NCI-H128 (cell line): ENCODE measurements around the gene KIF15.
A peak's percentile ranks its signal among the peaks of the same experiment; 100 is the strongest.
"Not testable (repeated sequence)": the region's sequence is repeated elsewhere in the genome, so short reads cannot be mapped to it uniquely, and the experiment has no call there.

Experiments
- DNase-seq: peaks from one replicate; lab custom pipeline; 2025; ENCODE audit not compliant: unreplicated experiment; lab: John Stamatoyannopoulos, UW

KIF15 gene

GRCh38 chr3:44761424-44762169 is at the start of gene KIF15, which contains the start of gene KIAA1143:
Gene KIF15 (plus strand): TSS chr3:44761794. CDS start chr3:44761866, 72 bp downstream.
Gene KIAA1143 (minus strand): TSS chr3:44761619. CDS start chr3:44761602, 17 bp downstream.
- DNase-seq = peak; percentile 85

GRCh38 chr3:44712455-44713075 is 49.0 kb upstream of the KIF15 start, which contains the start of gene ZNF502:
Gene ZNF502 (plus strand): TSS chr3:44712660. CDS start chr3:44720262, 7,602 bp downstream.
- DNase-seq = no peak

GRCh38 chr3:44721231-44722102 is 40.1 kb upstream of the KIF15 start:
- no peak for DNase-seq

GRCh38 chr3:44722103-44722401 is 39.5 kb upstream of the KIF15 start:
- DNase-seq = no peak

GRCh38 chr3:44729384-44729910 is 32.1 kb upstream of the KIF15 start, which contains the start of gene ZNF501:
Gene ZNF501 (plus strand): TSS chr3:44729635. CDS start chr3:44734422, 4,787 bp downstream.
- DNase-seq = peak; percentile 82

- DNase-seq = no peak
Observed at GRCh38 chr3:44734646-44735168, 26.9 kb upstream of the KIF15 start.

GRCh38 chr3:44761101-44761423 is 532 bp upstream of the KIF15 start:
- DNase-seq = no peak

- DNase-seq = no peak
Observed at GRCh38 chr3:44762170-44762677, 630 bp downstream of the KIF15 start.

GRCh38 chr3:44762690-44763089 is 1.1 kb downstream of the KIF15 start:
- DNase-seq = no peak

- no peak for DNase-seq
Observed at GRCh38 chr3:44764248-44764647, 2.7 kb downstream of the KIF15 start.

- no peak for DNase-seq
Observed at GRCh38 chr3:44771424-44772098, 10.0 kb downstream of the KIF15 start.

GRCh38 chr3:44772099-44772442 is 10.5 kb downstream of the KIF15 start:
- no peak for DNase-seq

GRCh38 chr3:44782891-44783290 is 21.3 kb downstream of the KIF15 start:
- DNase-seq = no peak

- no peak for DNase-seq
Observed at GRCh38 chr3:44795197-44795596, 33.6 kb downstream of the KIF15 start.

GRCh38 chr3:44802011-44802410 is 40.4 kb downstream of the KIF15 start:
- no peak for DNase-seq

GRCh38 chr3:44803298-44803697 is 41.7 kb downstream of the KIF15 start:
- DNase-seq = no peak

- no peak for DNase-seq
Observed at GRCh38 chr3:44805960-44806359, 44.4 kb downstream of the KIF15 start.

GRCh38 chr3:44814751-44815150 is 53.2 kb downstream of the KIF15 start:
- DNase-seq = no peak

GRCh38 chr3:44816334-44816733 is 54.7 kb downstream of the KIF15 start:
- DNase-seq = not testable (repeated sequence)

GRCh38 chr3:44821206-44821605 is 59.6 kb downstream of the KIF15 start:
- not testable (repeated sequence) for DNase-seq
